Keratinocyte (primary cell): Measurements from ENCODE around the gene HYDIN. TPM values are rescaled to one million over a fixed set of nuclear protein-coding genes. Genes with fewer than 3 reads are reported as not detected.

ENCODE experiments used
- DNase-seq: peaks from one replicate; pipeline ENCODE4 v3.0.0-alpha.2; 2011; ENCODE audit warnings: low read depth, missing footprints, low spot score
- FAIRE-seq: peaks from 2 replicates; lab custom pipeline; 2011; peaks lifted over from hg19 to GRCh38; lab: Jason Lieb, UNC
- H2AFZ ChIP-seq: 2 replicates; pipeline ENCODE4 v1.6.0; 2012; ENCODE audit warnings: low read length, control low read depth, inconsistent platforms; ENCODE audit not compliant: control insufficient read depth
- H3K27ac ChIP-seq: 2 replicates; pipeline ENCODE4 v1.5.1; 2011; ENCODE audit warnings: low read length; ENCODE audit not compliant: control insufficient read depth, insufficient read depth
- H3K27me3 ChIP-seq: 3 replicates; pipeline ENCODE4 v1.6.0; 2011; ENCODE audit warnings: low read length; ENCODE audit not compliant: control insufficient read depth, insufficient read depth; ENCODE audit errors: extremely low read depth
- H3K36me3 ChIP-seq, 2 experiments: 2 replicates in 1 of 2; 3 replicates in 1 of 2; pipeline ENCODE4 v1.5.1; 2011; ENCODE audit warnings: low read length in 2 of 2, mild to moderate bottlenecking in 1 of 2; ENCODE audit not compliant: control insufficient read depth in 2 of 2, insufficient read depth in 2 of 2; ENCODE audit errors: extremely low read depth in 1 of 2
- H3K4me1 ChIP-seq: 3 replicates; pipeline ENCODE4 v1.5.1; 2011; ENCODE audit warnings: low read length; ENCODE audit not compliant: control insufficient read depth, insufficient read depth; ENCODE audit errors: extremely low read depth
- H3K4me2 ChIP-seq: 3 replicates; pipeline ENCODE4 v1.6.0; 2011; ENCODE audit warnings: low read depth, low read length; ENCODE audit not compliant: control insufficient read depth, insufficient read depth; ENCODE audit errors: extremely low read depth
- H3K4me3 ChIP-seq, 3 experiments: fragments of 200-600 bp in 1 of 3; sonication (generic) in 1 of 3; 2 replicates in 2 of 3; 3 replicates in 1 of 3; pipeline ENCODE4 v1.5.1; 2011 to 2016; ENCODE audit warnings: low read length in 3 of 3, mild to moderate bottlenecking in 3 of 3, control low read depth in 2 of 3, inconsistent platforms in 1 of 3, low read depth in 1 of 3, mixed read lengths in 1 of 3, mixed run types in 1 of 3, moderate library complexity in 1 of 3; ENCODE audit not compliant: control insufficient read depth in 2 of 3, insufficient read depth in 2 of 3; ENCODE audit errors: extremely low read depth in 1 of 3
- H3K79me2 ChIP-seq: 2 replicates; pipeline ENCODE4 v1.6.0; 2012; ENCODE audit warnings: low read length; ENCODE audit not compliant: control insufficient read depth, insufficient read depth
- H3K9ac ChIP-seq: 3 replicates; pipeline ENCODE4 v1.6.0; 2011; ENCODE audit warnings: low read length; ENCODE audit not compliant: control insufficient read depth, insufficient read depth; ENCODE audit errors: extremely low read depth
- H3K9me1 ChIP-seq: 3 replicates; pipeline ENCODE4 v1.6.0; 2011; ENCODE audit warnings: low read length; ENCODE audit not compliant: control insufficient read depth, insufficient read depth; ENCODE audit errors: extremely low read depth
- H3K9me3 ChIP-seq: 2 replicates; pipeline ENCODE4 v1.5.1; 2012; ENCODE audit warnings: low read depth, low read length; ENCODE audit not compliant: control insufficient read depth
- H4K20me1 ChIP-seq: 3 replicates; pipeline ENCODE4 v1.6.0; 2011; ENCODE audit warnings: low read length; ENCODE audit not compliant: control insufficient read depth, insufficient read depth; ENCODE audit errors: extremely low read depth
- CTCF ChIP-seq, 3 experiments: IDR thresholded peaks in 1 of 3; conservative IDR thresholded peaks in 1 of 3; optimal IDR thresholded peaks in 1 of 3; 2 replicates in 2 of 3; 3 replicates in 1 of 3; pipeline versions ENCODE3 to v1.5.1; 2011; ENCODE audit warnings: low read length in 3 of 3, mild to moderate bottlenecking in 3 of 3, moderate library complexity in 2 of 3, control low read depth in 1 of 3, inconsistent platforms in 1 of 3; ENCODE audit not compliant: insufficient read depth in 2 of 3; ENCODE audit errors: extremely low read depth in 1 of 3
- EZH2 ChIP-seq: IDR thresholded peaks from one replicate; pipeline ENCODE4 v1.6.1; 2012; ENCODE audit warnings: inconsistent platforms, mild to moderate bottlenecking, low read length, moderate library complexity
- dilution Hi-C: fragments of 300-500 bp; cut with MboI; formaldehyde crosslinking; loops from one replicate; pipeline ENCODE4 v1.7.0; 2020; ENCODE audit warnings: low sequenced_read_pairs; ENCODE audit not compliant: extremely low pct_ligation_motif_present
- polyA plus RNA-seq, 5 experiments: library from polyadenylated mRNA; depleted of rRNA in 3 of 5; stranded (reverse) in 3 of 5; stranded (forward) in 1 of 5; unstranded in 1 of 5; fragments of >200 nt; gene quantifications; 1 replicate in 1 of 5; 2 replicates in 3 of 5; 3 replicates in 1 of 5; pipeline versions ENCODE4 v1.2.1 to v1.2.3, GENCODE V29; 2011 to 2012; ENCODE audit warnings: missing spikeins in 2 of 5, low read depth in 1 of 5, low replicate concordance in 1 of 5

HYDIN gene
- polyA plus RNA-seq, 1 donor (not counting 4 experiments of a cell fraction or from before 2014, with no cell fraction given), result 0.49 TPM

DNA sequence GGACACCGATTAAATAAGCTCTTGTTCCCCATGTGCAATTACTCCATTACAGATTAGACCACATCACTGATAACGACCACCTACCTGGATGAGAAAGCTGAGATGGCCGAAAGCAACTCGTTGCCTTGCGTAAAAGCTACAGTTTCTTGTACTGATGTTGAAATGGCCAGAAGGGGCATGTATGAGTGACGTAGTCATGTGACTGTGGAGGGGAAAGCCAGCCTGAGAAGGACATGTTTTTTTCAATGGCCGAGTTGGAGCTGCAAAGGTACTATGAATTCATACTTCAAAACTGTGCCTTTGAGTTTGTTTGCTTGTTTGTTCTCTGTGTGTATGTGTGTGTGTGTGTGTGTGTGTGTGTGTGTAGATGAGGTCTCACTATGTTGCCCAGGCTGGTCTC, 17.0 kb upstream of the HYDIN start:
- no peak overlapping the region for H3K4me2 ChIP-seq
- H2AFZ ChIP-seq, result no peak overlapping the region
- no peaks in the 10 kb centered on the region for H3K9me3 ChIP-seq
- no peaks in the 10 kb centered on the region for H3K4me1 ChIP-seq
- H3K27me3 ChIP-seq, result no peaks in the 10 kb centered on the region
- no peak for DNase-seq
- H3K9me1 ChIP-seq, result no peaks in the 10 kb centered on the region
- no peak overlapping the region for H3K9ac ChIP-seq
- dilution Hi-C loops, result no loop called here
- no peaks in the 10 kb centered on the region for H4K20me1 ChIP-seq
- FAIRE-seq, result no peak
- no peak overlapping the region for H3K27ac ChIP-seq
- no peak overlapping the region for H3K4me3 ChIP-seq
- H3K79me2 ChIP-seq, result no peaks in the 10 kb centered on the region
- TF ChIP-seq EZH2 (no peak), CTCF (optimal IDR thresholded peaks at IDR 0.05 in 1 of 3, IDR thresholded peaks at IDR 0.05 in 1 of 3, conservative IDR thresholded peaks at IDR 0.05 in 1 of 3; ENCODE audit: extremely low read depth in 1 of 3, insufficient read depth in 2 of 3, low read length in 3 of 3) (no peak)
- H3K36me3 ChIP-seq, result no peaks in the 10 kb centered on the region

DNA sequence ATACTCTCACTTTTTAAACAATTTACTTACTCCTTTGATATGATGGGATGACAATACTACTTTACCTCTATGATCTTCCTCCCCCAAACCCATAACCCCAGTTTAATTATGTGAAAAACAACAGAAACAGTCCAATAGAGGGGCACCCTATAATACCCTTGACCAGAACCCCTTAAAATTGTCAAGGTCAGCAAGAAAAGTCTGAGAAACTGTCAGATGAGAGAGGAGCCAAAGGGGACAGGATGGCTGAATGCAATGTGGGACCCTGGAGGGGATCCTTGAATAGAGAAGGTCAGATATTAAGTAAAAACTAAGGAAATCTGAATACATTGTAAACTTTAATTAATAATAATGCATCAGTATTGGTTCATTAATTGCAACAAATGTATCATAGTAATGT, 15.8 kb upstream of the HYDIN start:
- H3K27ac ChIP-seq, result no peak overlapping the region
- no peaks in the 10 kb centered on the region for H4K20me1 ChIP-seq
- H3K27me3 ChIP-seq, result no peaks in the 10 kb centered on the region
- FAIRE-seq (no peak), DNase-seq (no peak)
- H3K4me1 ChIP-seq, result no peaks in the 10 kb centered on the region
- TF ChIP-seq CTCF (optimal IDR thresholded peaks at IDR 0.05 in 1 of 3, IDR thresholded peaks at IDR 0.05 in 1 of 3, conservative IDR thresholded peaks at IDR 0.05 in 1 of 3; ENCODE audit: extremely low read depth in 1 of 3, insufficient read depth in 2 of 3, low read length in 3 of 3), result no peak
- TF ChIP-seq EZH2, result no peak
- no peak overlapping the region for H3K4me3 ChIP-seq
- no peak overlapping the region for H3K4me2 ChIP-seq
- no peak overlapping the region for H3K9ac ChIP-seq
- no peaks in the 10 kb centered on the region for H3K79me2 ChIP-seq
- no peaks in the 10 kb centered on the region for H3K9me1 ChIP-seq
- H3K9me3 ChIP-seq, result no peaks in the 10 kb centered on the region
- no peaks in the 10 kb centered on the region for H3K36me3 ChIP-seq
- H2AFZ ChIP-seq, result no peak overlapping the region
- dilution Hi-C loops, result no loop called here
